Measurements from ENCODE around the gene ABTB2. TPM values are rescaled to one million over a fixed set of nuclear protein-coding genes. Genes with fewer than 3 reads are reported as not detected.

The ABTB2 gene
- total and polyA plus RNA-seq, 9 of the 15 experiments (the other 6 are each of a cell fraction or from before 2014, with no cell fraction given), result 0.03 to 0.18 (median 0.12) TPM; not detected in 2

GRCh38 chr11:34260072-34260575 lies 97.7 kb downstream of the ABTB2 start:
- 1% methylated on average over 10 of the region's 10 CpGs for WGBS (ENCODE audit: insufficient coverage, low coverage, missing lambda C conversion rate)
- POLR2A ChIA-PET, result no interaction called here
- in situ Hi-C loops (cut with MboI), result no loop called here

More at GRCh38 chr11:34260072-34260575, 97.7 kb downstream of the ABTB2 start:
- H3K36me3 ChIP-seq (ENCODE audit: control insufficient read depth, insufficient read depth, low read length), result no peaks in the 10 kb centered on the region
- no peaks in the 10 kb centered on the region for H3K4me1 ChIP-seq (replicated peaks in 1 of 2; ENCODE audit: control insufficient read depth in 2 of 2, insufficient read depth in 2 of 2, low read length in 2 of 2)
- H3K9ac ChIP-seq (ENCODE audit: insufficient read depth in 1 of 2, low read depth in 2 of 2, low read length in 2 of 2), result no peak overlapping the region
- no peak overlapping the region for H2AFZ ChIP-seq (ENCODE audit: low read depth, low read length)
- peaks cover 24 to 55% of the 10 kb centered on the region in 2 experiments; a peak in 4 of 5 replicates for H3K27me3 ChIP-seq (ENCODE audit: control insufficient read depth in 2 of 2, insufficient read depth in 2 of 2, low read length in 2 of 2)
- H3K79me2 ChIP-seq (ENCODE audit: control insufficient read depth, insufficient read depth, low read length), result no peaks in the 10 kb centered on the region
- H3K4me2 ChIP-seq (ENCODE audit: insufficient read depth, low read length), result no peak overlapping the region
- peaks cover 4% of the 10 kb centered on the region for H3K9me1 ChIP-seq (ENCODE audit: control insufficient read depth, insufficient read depth, low read length)
- TF ChIP-seq ZNF57 (CRISPR knock-in tag; IDR thresholded peaks at IDR 0.05) (no peak), ZFX (CRISPR knock-in tag; IDR thresholded peaks at IDR 0.05) (no peak), NFYB (IDR thresholded peaks at IDR 0.05; ENCODE audit: extremely low read depth, insufficient read length) (no peak), TCFL5 (CRISPR knock-in tag; conservative IDR thresholded peaks at IDR 0.05) (no peak), ZC3H11A (IDR thresholded peaks at IDR 0.05; ENCODE audit: low read depth, low read length) (no peak), ETV6 (IDR thresholded peaks at IDR 0.05; ENCODE audit: borderline replicate concordance in 1 of 2, low read depth in 2 of 2, low read length in 1 of 2) (no peak), ETV6 (CRISPR knock-in tag; IDR thresholded peaks at IDR 0.05; ENCODE audit: borderline replicate concordance) (no peak), MLX (CRISPR knock-in tag; conservative IDR thresholded peaks at IDR 0.05) (no peak), E2F6 (IDR thresholded peaks at IDR 0.05; ENCODE audit: borderline replicate concordance in 1 of 2, extremely low read depth in 1 of 2, insufficient read depth in 1 of 2, insufficient read length in 1 of 2, low read depth in 1 of 2, low read length in 1 of 2, poor library complexity in 1 of 2, severe bottlenecking in 1 of 2) (no peak), PURB (CRISPR knock-in tag; IDR thresholded peaks at IDR 0.05; ENCODE audit: low read depth) (no peak), POU5F1 (IDR thresholded peaks at IDR 0.05; ENCODE audit: borderline replicate concordance, low read depth, low read length, partially characterized antibody) (no peak)
- DNase-seq (ENCODE audit: extremely low read depth in 1 of 4, low spot score in 3 of 4) (no peak), FAIRE-seq (no peak), ATAC-seq (no peak)
- no peak overlapping the region for H3K27ac ChIP-seq (ENCODE audit: extremely low read depth, low read depth, low read length)
- H3K9me3 ChIP-seq (replicated peaks; ENCODE audit: control insufficient read depth, insufficient read depth, low read depth, low read length), result no peaks in the 10 kb centered on the region
- H4K20me1 ChIP-seq (replicated peaks; ENCODE audit: control insufficient read depth, insufficient read depth, low read length), result no peaks in the 10 kb centered on the region
- H3K4me3 ChIP-seq, result no peak overlapping the region
- intact Hi-C loops (cut with micrococcal nuclease), result no loop called here
- CTCF ChIA-PET (ENCODE audit: low intra/inter-chr PET ratio), result no interaction called here
- BruUV-seq (replicated peaks), result no TSS peak

Measured in K562 (cell line).